ENCODE data around the gene LHX5. TPM values are rescaled to one million over a fixed set of nuclear protein-coding genes. Genes with fewer than 3 reads are reported as not detected.

The LHX5 gene
- total and polyA plus RNA-seq, 4 donors = not detected

GRCh38 chr12:113474635-113475436 lies 3.2 kb upstream of the LHX5 start:
- WGBS = 4% methylated on average over 19 of the region's 19 CpGs
- no peaks in the 10 kb centered on the region for H3K36me3 ChIP-seq (ENCODE audit: control insufficient read depth in 4 of 4, insufficient read depth in 3 of 4, low read depth in 1 of 4, low read length in 3 of 4)
- no peak overlapping the region for H3K9ac ChIP-seq (ENCODE audit: low read depth in 1 of 2, low read length in 2 of 2)
- TF ChIP-seq FOXA2 (IDR thresholded peaks at IDR 0.05) (no peak), EGR1 (IDR thresholded peaks at IDR 0.05; ENCODE audit: low read depth in 2 of 2) (no peak), RXRA (IDR thresholded peaks at IDR 0.05) (no peak), YY1 (IDR thresholded peaks at IDR 0.05) (no peak), NR2F2 (IDR thresholded peaks at IDR 0.05) (no peak), CTCF (IDR thresholded peaks at IDR 0.05; ENCODE audit: low read depth, low read length, missing input control) (no peak), TAF1 (conservative IDR thresholded peaks at IDR 0.05) (no peak), JUND (IDR thresholded peaks at IDR 0.05) (no peak), ZBTB33 (IDR thresholded peaks at IDR 0.05) (no peak), GABPA (IDR thresholded peaks at IDR 0.05 in 1 of 2, conservative IDR thresholded peaks at IDR 0.05 in 1 of 2) (no peak), HNF4A (conservative IDR thresholded peaks at IDR 0.05) (no peak), FOXA1 (IDR thresholded peaks at IDR 0.05) (no peak), ATF3 (IDR thresholded peaks at IDR 0.05) (no peak), REST (IDR thresholded peaks at IDR 0.05) (no peak)
- DNase-seq (ENCODE audit: low spot score) = no peak
- H3K4me3 ChIP-seq (ENCODE audit: low read depth in 1 of 3, low read length in 3 of 3) = no peak overlapping the region
- H3K9me3 ChIP-seq (ENCODE audit: control insufficient read depth in 4 of 4, low read length in 3 of 4) = no peaks in the 10 kb centered on the region
- H3K27me3 ChIP-seq (ENCODE audit: control insufficient read depth in 4 of 4, insufficient read depth in 4 of 4, low read length in 3 of 4) = peaks cover 14 to 37% (median 23%) of the 10 kb centered on the region in 4 donors
- no peak overlapping the region for H3K27ac ChIP-seq (ENCODE audit: low read depth in 1 of 2, low read length in 2 of 2)
- no peaks in the 10 kb centered on the region for H3K4me1 ChIP-seq (ENCODE audit: control insufficient read depth in 4 of 4, insufficient read depth in 4 of 4, low read length in 3 of 4)

GRCh38 chr12:113473942-113474341 lies 2.3 kb upstream of the LHX5 start:
- no peaks in the 10 kb centered on the region for H3K9me3 ChIP-seq (ENCODE audit: control insufficient read depth in 4 of 4, low read length in 3 of 4)
- H3K27ac ChIP-seq (ENCODE audit: low read depth in 1 of 2, low read length in 2 of 2) = no peak overlapping the region
- H3K4me3 ChIP-seq (ENCODE audit: low read depth in 1 of 3, low read length in 3 of 3) = no peak overlapping the region
- TF ChIP-seq CTCF (IDR thresholded peaks at IDR 0.05; ENCODE audit: low read depth, low read length, missing input control) = no peak
- no peak for TF ChIP-seq HNF4A (conservative IDR thresholded peaks at IDR 0.05)
- H3K9ac ChIP-seq (ENCODE audit: low read depth in 1 of 2, low read length in 2 of 2) = no peak overlapping the region
- H3K4me1 ChIP-seq (ENCODE audit: control insufficient read depth in 4 of 4, insufficient read depth in 4 of 4, low read length in 3 of 4) = no peaks in the 10 kb centered on the region
- WGBS = 4% methylated on average over 9 of the region's 9 CpGs
- H3K27me3 ChIP-seq (ENCODE audit: control insufficient read depth in 4 of 4, insufficient read depth in 4 of 4, low read length in 3 of 4) = peaks cover 17 to 37% (median 24%) of the 10 kb centered on the region in 4 donors
- no peak for DNase-seq (ENCODE audit: low spot score)
- H3K36me3 ChIP-seq (ENCODE audit: control insufficient read depth in 4 of 4, insufficient read depth in 3 of 4, low read depth in 1 of 4, low read length in 3 of 4) = no peaks in the 10 kb centered on the region
